ENCODE measurements around the gene ECI1. TPM values are rescaled to one million over a fixed set of nuclear protein-coding genes. Genes with fewer than 3 reads are reported as not detected.
"Not testable (repeated sequence)": the region's sequence is repeated elsewhere in the genome, so short reads cannot be mapped to it uniquely, and the experiment has no call there.

Gene ECI1
- total RNA-seq, 1 donor from 2014 or later = 81.7 TPM

GRCh38 chr16:2243031-2243528 is 8.3 kb downstream of the ECI1 start:
- no peak for DNase-seq (ENCODE audit: low read depth)
- H3K4me3 ChIP-seq (ENCODE audit: low read depth, low read length) = no peak overlapping the region
- peaks cover 5% of the 10 kb centered on the region for H3K36me3 ChIP-seq (ENCODE audit: control insufficient read depth, insufficient read depth, low read length)
- peaks cover 1% of the 10 kb centered on the region for H3K27me3 ChIP-seq (ENCODE audit: control insufficient read depth, insufficient read depth, low read length)
- no peak for TF ChIP-seq CTCF (IDR thresholded peaks at IDR 0.05; ENCODE audit: insufficient read depth, low read length, poor library complexity, severe bottlenecking)

GRCh38 chr16:2242598-2242997 is 8.8 kb downstream of the ECI1 start:
- Histone ChIP-seq H3K36me3 (ENCODE audit: control insufficient read depth, insufficient read depth, low read length) (peaks cover 5% of the 10 kb centered on the region), H3K27me3 (ENCODE audit: control insufficient read depth, insufficient read depth, low read length) (peaks cover 6% of the 10 kb centered on the region), H3K4me3 (ENCODE audit: low read depth, low read length) (no peak overlapping the region)
- DNase-seq (ENCODE audit: low read depth) = no peak
- no peak for TF ChIP-seq CTCF (IDR thresholded peaks at IDR 0.05; ENCODE audit: insufficient read depth, low read length, poor library complexity, severe bottlenecking)

- DNase-seq (ENCODE audit: low read depth); H3K36me3 ChIP-seq (ENCODE audit: control insufficient read depth, insufficient read depth, low read length); H3K4me3 ChIP-seq (ENCODE audit: low read depth, low read length): not testable (repeated sequence)
- H3K27me3 ChIP-seq (ENCODE audit: control insufficient read depth, insufficient read depth, low read length) = peaks cover 24% of the 10 kb centered on the region
These were observed 11.1 kb downstream of the ECI1 start for GRCh38 chr16:2240331-2240730.

- peaks cover 4% of the 10 kb centered on the region for H3K36me3 ChIP-seq (ENCODE audit: control insufficient read depth, insufficient read depth, low read length)
- peaks cover 24% of the 10 kb centered on the region for H3K27me3 ChIP-seq (ENCODE audit: control insufficient read depth, insufficient read depth, low read length)
- no peak for TF ChIP-seq CTCF (IDR thresholded peaks at IDR 0.05; ENCODE audit: insufficient read depth, low read length, poor library complexity, severe bottlenecking)
- no peak for DNase-seq (ENCODE audit: low read depth)
- no peak overlapping the region for H3K4me3 ChIP-seq (ENCODE audit: low read depth, low read length)
These were observed 12.3 kb downstream of the ECI1 start for GRCh38 chr16:2238838-2239675.

GRCh38 chr16:2238150-2238837 is 13.1 kb downstream of the ECI1 start:
- Histone ChIP-seq H3K36me3 (ENCODE audit: control insufficient read depth, insufficient read depth, low read length) (peaks cover 4% of the 10 kb centered on the region), H3K4me3 (ENCODE audit: low read depth, low read length) (no peak overlapping the region), H3K27me3 (ENCODE audit: control insufficient read depth, insufficient read depth, low read length) (peaks cover 24% of the 10 kb centered on the region)
- TF ChIP-seq CTCF (IDR thresholded peaks at IDR 0.05; ENCODE audit: insufficient read depth, low read length, poor library complexity, severe bottlenecking) = no peak
- no peak for DNase-seq (ENCODE audit: low read depth)

- Histone ChIP-seq H3K27me3 (ENCODE audit: control insufficient read depth, insufficient read depth, low read length) (peaks cover 24% of the 10 kb centered on the region), H3K4me3 (ENCODE audit: low read depth, low read length) (no peak overlapping the region), H3K36me3 (ENCODE audit: control insufficient read depth, insufficient read depth, low read length) (peaks cover 4% of the 10 kb centered on the region)
- no peak for DNase-seq (ENCODE audit: low read depth)
- TF ChIP-seq CTCF (IDR thresholded peaks at IDR 0.05; ENCODE audit: insufficient read depth, low read length, poor library complexity, severe bottlenecking) = no peak
These were observed 13.8 kb downstream of the ECI1 start for GRCh38 chr16:2237493-2238149.
